Common myeloid progenitor, CD34-positive (primary cell): ENCODE results near the gene SACS.

ENCODE experiments used
- CTCF ChIA-PET: fragments of 350-600 bp; sonication (Branson Sonifier 250); formaldehyde crosslinking; loops from one replicate; lab custom pipeline; 2021; ENCODE audit warnings: antibody characterized with exemption; lab: Charles Lee
- POLR2A ChIA-PET: fragments of 350-600 bp; sonication (Branson Sonifier 250); formaldehyde crosslinking; loops from one replicate; lab custom pipeline; 2021; ENCODE audit warnings: antibody characterized with exemption; lab: Charles Lee
- DNase-seq, 3 donors: peaks; one replicate each; pipeline versions ENCODE4 v3.0.0 to v3.0.0-alpha.2; 2013
- H3K27ac ChIP-seq, 2 experiments: 1 replicate in 1 of 2; 2 replicates in 1 of 2; pipeline ENCODE4 v1.7.0; 2013; ENCODE audit warnings: inconsistent platforms in 2 of 2, low read length in 2 of 2, mild to moderate bottlenecking in 2 of 2, low read depth in 1 of 2, moderate library complexity in 1 of 2; ENCODE audit not compliant: severe bottlenecking in 2 of 2, insufficient read depth in 1 of 2, poor library complexity in 1 of 2
- H3K27me3 ChIP-seq, 5 experiments: replicated peaks in 2 of 5; 1 replicate in 3 of 5; 2 replicates in 2 of 5; pipeline versions ENCODE4 v1.6.1 to v1.7.0; 2013; ENCODE audit warnings: low read length in 4 of 5, mild to moderate bottlenecking in 2 of 5, moderate library complexity in 2 of 5, inconsistent platforms in 1 of 5; ENCODE audit not compliant: insufficient read depth in 5 of 5, control insufficient read depth in 4 of 5
- H3K36me3 ChIP-seq, 4 experiments: 1 replicate in 2 of 4; 2 replicates in 2 of 4; pipeline versions ENCODE4 v1.6.1 to v1.7.0; 2013; ENCODE audit warnings: low read length in 3 of 4, control low read depth in 1 of 4, mild to moderate bottlenecking in 1 of 4; ENCODE audit not compliant: control insufficient read depth in 4 of 4, insufficient read depth in 4 of 4
- H3K4me1 ChIP-seq, 4 experiments: 1 replicate in 3 of 4; 2 replicates in 1 of 4; pipeline versions ENCODE4 v1.6.1 to v1.7.1; 2013; ENCODE audit warnings: low read length in 3 of 4, mild to moderate bottlenecking in 3 of 4, control low read depth in 1 of 4, inconsistent platforms in 1 of 4, moderate library complexity in 1 of 4; ENCODE audit not compliant: control insufficient read depth in 4 of 4, insufficient read depth in 4 of 4; ENCODE audit errors: control extremely low read depth in 1 of 4
- H3K4me3 ChIP-seq, 7 experiments: 1 replicate in 4 of 7; 2 replicates in 3 of 7; pipeline versions ENCODE4 v1.5.1 to v1.7.0; 2013; ENCODE audit warnings: mild to moderate bottlenecking in 7 of 7, low read length in 6 of 7, moderate library complexity in 6 of 7, inconsistent platforms in 2 of 7, low read depth in 2 of 7, control low read depth in 1 of 7; ENCODE audit not compliant: insufficient read depth in 4 of 7, control insufficient read depth in 1 of 7; ENCODE audit errors: extremely low read depth in 1 of 7
- H3K9me3 ChIP-seq, 5 experiments: 1 replicate in 4 of 5; 2 replicates in 1 of 5; pipeline versions ENCODE4 v1.6.1 to v1.7.1; 2013; ENCODE audit warnings: low read length in 4 of 5, mild to moderate bottlenecking in 2 of 5, inconsistent platforms in 1 of 5, low read depth in 1 of 5, moderate library complexity in 1 of 5; ENCODE audit not compliant: control insufficient read depth in 4 of 5, insufficient read depth in 2 of 5; ENCODE audit errors: control extremely low read depth in 1 of 5
- WGBS: methylation state at CpG from one replicate; pipeline ENCODE4 v1.1.5; 2013; ENCODE audit not compliant: insufficient coverage; 5-methylcytosine and 5-hydroxymethylcytosine counted together

Gene SACS

DNA sequence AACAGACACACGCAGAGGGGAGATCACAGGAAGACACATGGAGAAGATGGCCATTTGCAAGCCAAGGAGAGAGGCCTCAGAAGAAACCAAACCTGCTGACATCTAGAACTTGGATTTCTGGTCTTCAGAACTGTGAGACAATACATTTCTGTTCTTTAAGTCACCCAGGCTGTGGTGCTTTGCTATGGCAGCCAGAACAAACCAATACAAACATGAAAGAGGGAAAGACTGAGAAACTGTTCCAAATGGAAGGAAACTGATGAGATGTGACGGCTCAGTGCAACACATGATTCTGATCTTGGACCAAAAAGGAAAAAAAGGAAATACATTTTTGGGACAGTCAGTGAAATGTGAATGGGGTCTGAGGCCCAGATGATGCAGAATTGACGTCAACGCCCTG lies 30.2 kb upstream of the SACS start:
- Histone ChIP-seq H3K27me3 (no peaks in the 10 kb centered on the region), H3K36me3 (no peaks in the 10 kb centered on the region), H3K4me1 (peaks cover 11 to 53% (median 35%) of the 10 kb centered on the region in 4 experiments), H3K9me3 (no peaks in the 10 kb centered on the region), H3K27ac (no peak overlapping the region), H3K4me3 (no peak overlapping the region)
- WGBS = 82% methylated on average over 4 of the region's 4 CpGs
- POLR2A ChIA-PET = no interaction called here
- CTCF ChIA-PET = no interaction called here
- DNase-seq = peak in 1 of 3 donors; percentile 19

DNA sequence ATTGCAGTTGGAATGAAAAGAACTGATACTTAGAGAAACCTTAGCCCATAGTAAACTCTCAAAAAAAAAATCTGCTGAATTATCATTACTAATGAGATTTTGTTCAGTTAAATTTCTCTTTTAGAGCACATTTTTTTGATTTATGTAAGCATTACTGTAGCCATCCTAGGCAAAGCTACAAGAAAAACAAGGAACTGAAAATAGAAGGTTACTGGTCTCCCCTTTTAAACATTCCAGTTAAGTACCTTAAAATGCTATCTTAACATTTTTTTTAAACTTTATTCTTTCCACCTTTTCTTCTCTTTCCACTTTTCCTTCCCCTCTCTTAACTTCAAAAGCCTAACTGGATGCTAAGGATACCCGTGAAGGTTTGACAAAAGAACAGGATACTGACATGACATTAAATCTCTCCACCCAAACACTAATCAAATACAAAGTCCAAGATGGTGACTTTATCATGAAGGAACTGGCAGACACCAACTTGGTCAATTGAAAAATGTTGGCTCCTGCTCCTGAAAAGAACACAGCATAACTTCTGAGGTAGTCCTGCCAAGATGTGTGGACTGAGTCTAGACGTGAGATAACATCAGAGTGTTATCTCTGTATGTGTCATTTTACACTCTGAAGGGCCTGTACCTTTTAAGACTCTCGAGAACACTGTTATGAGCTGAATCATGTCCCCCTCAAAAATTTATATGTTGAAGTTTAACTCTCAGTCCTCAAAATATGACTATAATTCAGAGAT lies 29.5 kb upstream of the SACS start:
- Histone ChIP-seq H3K4me3 (no peak overlapping the region), H3K27me3 (no peaks in the 10 kb centered on the region), H3K4me1 (peaks cover 11 to 53% (median 35%) of the 10 kb centered on the region in 4 experiments), H3K9me3 (no peaks in the 10 kb centered on the region), H3K36me3 (no peaks in the 10 kb centered on the region), H3K27ac (no peak overlapping the region)
- ChIA-PET POLR2A (no interaction called here), CTCF (interaction anchor here (1.0 kb wide), 1 partner anchor 25 kb away, joined by 3 read pairs; no protein-coding TSS in a partner anchor)
- no peak for DNase-seq
- 100% methylated on average over 2 of the region's 3 CpGs for WGBS

DNA sequence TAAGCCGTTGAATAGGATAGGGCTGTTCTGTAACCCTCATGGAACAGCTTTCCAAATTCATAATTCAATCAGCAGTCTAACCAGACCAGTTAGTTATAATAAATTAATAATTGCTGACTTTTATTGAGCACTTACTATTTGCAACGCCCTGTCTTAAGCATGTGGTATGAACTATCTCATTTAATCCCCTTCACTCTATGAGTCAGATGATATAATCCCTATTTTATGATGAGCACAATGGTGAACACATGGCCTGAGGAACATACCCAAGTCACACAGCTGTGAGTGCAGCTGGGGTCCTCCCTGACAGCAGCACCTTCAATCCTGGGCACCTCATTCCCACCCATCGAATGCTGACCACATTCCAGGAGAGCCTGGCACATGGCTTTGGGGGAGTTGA lies 28.0 kb upstream of the SACS start:
- CTCF ChIA-PET = no interaction called here
- Histone ChIP-seq H3K9me3 (no peaks in the 10 kb centered on the region), H3K4me1 (peaks cover 11 to 46% (median 29%) of the 10 kb centered on the region in 4 experiments), H3K27ac (no peak overlapping the region), H3K27me3 (no peaks in the 10 kb centered on the region), H3K36me3 (no peaks in the 10 kb centered on the region), H3K4me3 (no peak overlapping the region)
- POLR2A ChIA-PET = no interaction called here
- no CpG with 5 or more reads among the region's 3 CpGs for WGBS
- DNase-seq = no peak

DNA sequence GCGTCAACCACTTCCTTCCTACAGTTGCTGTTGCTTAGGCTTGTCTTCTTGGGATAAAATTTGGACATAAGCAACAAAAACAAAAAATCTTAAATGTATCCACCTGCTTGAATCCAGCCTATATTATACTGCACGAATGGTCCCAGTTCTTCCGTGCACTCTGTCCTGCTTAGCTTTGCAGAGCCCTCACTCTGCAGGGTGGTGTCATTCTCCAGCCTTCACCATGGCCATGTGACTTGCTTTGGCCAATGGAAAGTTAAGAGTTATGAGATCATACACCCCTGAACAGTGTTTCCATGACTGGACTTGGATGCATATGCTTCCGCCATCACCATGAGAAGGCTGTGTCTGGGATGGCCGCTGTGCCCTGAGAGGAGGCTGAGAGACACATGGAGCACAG lies 27.4 kb upstream of the SACS start:
- no peak for DNase-seq
- Histone ChIP-seq H3K4me1 (peaks cover 11 to 40% (median 23%) of the 10 kb centered on the region in 4 experiments), H3K27ac (no peak overlapping the region), H3K9me3 (no peaks in the 10 kb centered on the region), H3K4me3 (peak overlapping the region in 1 of 7 experiments; percentile 27), H3K27me3 (no peaks in the 10 kb centered on the region), H3K36me3 (no peaks in the 10 kb centered on the region)
- ChIA-PET POLR2A (no interaction called here), CTCF (interaction anchor here (1.2 kb wide), 1 partner anchor 500 kb away, joined by 3 read pairs; no protein-coding TSS in a partner anchor)
- 81% methylated on average over 5 of the region's 5 CpGs for WGBS

DNA sequence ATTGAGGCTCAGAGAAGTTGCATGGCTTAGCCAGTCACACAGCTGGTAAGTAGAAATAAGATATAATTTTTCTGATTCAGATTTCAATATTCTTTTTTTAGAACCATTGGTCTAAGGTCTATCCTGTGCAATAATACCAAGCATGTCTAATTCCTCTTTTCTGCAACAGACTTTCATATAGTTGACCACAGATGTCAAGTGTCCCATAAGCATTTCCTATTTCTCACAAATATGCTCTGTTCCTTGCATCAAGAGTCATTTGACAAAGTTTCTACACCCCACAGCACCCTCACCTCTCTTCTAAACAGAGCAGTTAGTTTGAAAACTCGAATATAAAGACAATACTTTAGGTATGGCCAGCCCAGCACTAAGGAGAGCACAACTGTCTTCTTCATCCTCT lies 26.8 kb upstream of the SACS start:
- Histone ChIP-seq H3K9me3 (no peaks in the 10 kb centered on the region), H3K4me1 (peaks cover 9 to 37% (median 20%) of the 10 kb centered on the region in 4 experiments), H3K4me3 (peak overlapping the region in 1 of 7 experiments; percentile 27), H3K27ac (no peak overlapping the region), H3K36me3 (no peaks in the 10 kb centered on the region), H3K27me3 (no peaks in the 10 kb centered on the region)
- POLR2A ChIA-PET = no interaction called here
- WGBS = no CpG with 5 or more reads among the region's 1 CpG
- peak in 2 of 3 donors; percentile 79 to 87 for DNase-seq
- CTCF ChIA-PET = interaction anchor here (1.2 kb wide), 1 partner anchor 500 kb away, joined by 3 read pairs; no protein-coding TSS in a partner anchor

DNA sequence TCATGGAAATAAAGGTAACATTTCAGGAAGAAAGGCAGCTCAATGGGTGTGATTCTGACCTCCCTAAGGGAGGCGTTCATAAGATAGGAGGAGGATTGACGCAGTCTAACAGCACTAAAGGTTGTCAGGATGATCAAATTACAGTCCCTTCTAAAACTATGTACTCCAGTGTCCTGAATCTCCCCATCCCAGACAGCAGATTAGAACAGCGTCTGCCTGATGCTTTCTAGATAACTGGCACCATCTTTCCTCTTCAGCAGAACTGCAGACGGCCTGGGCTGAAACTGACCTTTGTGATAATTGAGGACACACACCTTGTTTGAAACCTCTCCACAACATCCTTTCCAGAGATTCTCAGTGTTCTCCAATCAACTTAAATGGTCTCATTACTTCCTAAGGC lies 25.5 kb upstream of the SACS start:
- POLR2A ChIA-PET = no interaction called here
- no peaks in the 10 kb centered on the region for H3K27me3 ChIP-seq
- peaks cover 9 to 37% (median 20%) of the 10 kb centered on the region in 4 experiments for H3K4me1 ChIP-seq
- H3K36me3 ChIP-seq = no peaks in the 10 kb centered on the region
- H3K4me3 ChIP-seq = no peak overlapping the region
- H3K9me3 ChIP-seq = no peaks in the 10 kb centered on the region
- CTCF ChIA-PET = no interaction called here
- WGBS = 88% methylated on average over 3 of the region's 4 CpGs
- DNase-seq = no peak
- no peak overlapping the region for H3K27ac ChIP-seq

DNA sequence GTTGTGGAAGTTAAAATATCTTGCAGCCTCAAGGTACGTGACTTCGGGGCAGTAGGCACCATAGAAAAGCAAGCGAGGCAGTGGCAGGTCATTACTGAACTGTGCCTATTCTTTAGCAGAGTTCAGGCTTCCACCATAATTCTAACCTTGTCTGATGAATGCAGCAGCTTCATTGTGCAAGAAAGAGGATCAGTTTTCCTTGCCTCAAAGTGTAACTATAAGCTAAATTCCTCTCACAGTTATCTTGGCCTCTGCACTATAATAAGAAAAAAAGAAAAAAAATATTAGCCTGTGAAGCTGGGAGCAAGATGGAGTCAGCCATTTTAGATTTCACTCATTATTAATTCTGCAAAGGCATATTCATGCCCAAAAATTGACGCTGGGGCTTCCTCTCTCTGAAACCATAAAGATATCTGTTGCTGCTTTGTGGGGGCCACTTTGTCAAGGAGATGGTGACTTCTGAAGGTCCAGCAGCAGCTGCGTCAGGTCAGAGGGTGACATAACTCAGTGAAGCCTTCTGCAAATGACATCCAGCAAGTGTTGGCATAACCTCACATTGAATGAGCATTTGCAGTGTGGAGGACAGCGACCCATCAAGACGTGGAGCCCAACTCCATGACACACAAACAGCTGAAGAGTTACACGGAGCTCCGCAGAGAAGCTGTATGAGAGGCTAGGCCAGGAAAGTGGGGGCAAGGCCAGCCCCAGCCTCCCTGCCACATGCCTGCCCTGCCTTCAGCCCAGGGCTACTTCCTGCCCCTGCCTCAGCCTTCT lies 23.1 kb upstream of the SACS start:
- 98% methylated on average over 9 of the region's 9 CpGs for WGBS
- H3K27ac ChIP-seq = no peak overlapping the region
- no peak for DNase-seq
- no peaks in the 10 kb centered on the region for H3K27me3 ChIP-seq
- ChIA-PET CTCF (interaction anchor here (1.2 kb wide), 1 partner anchor 24 kb away, joined by 3 read pairs; no protein-coding TSS in a partner anchor), POLR2A (no interaction called here)
- H3K4me1 ChIP-seq = peaks cover 9 to 24% (median 18%) of the 10 kb centered on the region in 4 experiments
- H3K4me3 ChIP-seq = no peak overlapping the region
- H3K9me3 ChIP-seq = no peaks in the 10 kb centered on the region
- H3K36me3 ChIP-seq = no peaks in the 10 kb centered on the region
